Measurements from ENCODE around the gene ARHGAP4. TPM values are rescaled to one million over a fixed set of nuclear protein-coding genes. Genes with fewer than 3 reads are reported as not detected.

The ARHGAP4 gene
- total RNA-seq, 1 donor = 199 TPM

DNA sequence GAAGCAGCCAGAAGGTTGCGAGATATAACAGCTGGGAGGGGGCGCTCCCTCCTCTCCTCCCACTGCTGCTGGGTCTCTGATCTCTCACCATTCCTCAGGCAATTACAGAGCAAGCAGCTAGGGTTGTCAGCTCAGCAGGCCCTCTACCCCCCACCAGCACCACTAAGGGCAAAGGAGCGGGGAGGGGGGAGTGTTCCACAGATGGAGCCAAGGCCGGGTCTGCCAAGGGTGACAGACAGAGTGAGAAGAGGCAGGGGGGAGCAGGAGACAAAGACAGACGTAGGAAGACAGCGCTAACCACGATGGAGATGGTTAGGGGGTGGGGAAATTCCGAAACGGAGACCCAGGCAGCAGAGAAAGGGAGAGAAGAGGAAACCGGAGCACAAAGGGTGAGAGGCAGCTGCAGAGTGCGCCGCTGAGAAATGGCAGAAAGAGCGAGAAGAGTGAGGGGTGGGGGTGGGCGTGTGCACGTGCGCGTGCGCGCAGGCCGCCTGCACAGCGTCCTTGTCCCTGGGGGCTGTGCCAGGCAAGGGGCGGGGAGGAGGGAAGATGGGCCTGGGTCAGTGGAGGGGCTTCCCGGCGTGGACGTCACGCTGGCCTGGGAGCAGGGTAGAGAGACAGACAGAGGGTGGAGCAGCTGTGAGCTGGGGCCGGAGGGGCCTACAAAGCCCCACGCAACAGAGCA, 47.0 kb downstream of the ARHGAP4 start:
- Histone ChIP-seq H3K4me3 (ENCODE audit: low read length) (no peak overlapping the region), H3K9me3 (ENCODE audit: low read depth, low read length) (no peaks in the 10 kb centered on the region), H3K4me1 (ENCODE audit: insufficient read depth, low read length) (peaks cover 3% of the 10 kb centered on the region), H3K27me3 (ENCODE audit: insufficient read depth, low read length) (peaks cover 5% of the 10 kb centered on the region)

DNA sequence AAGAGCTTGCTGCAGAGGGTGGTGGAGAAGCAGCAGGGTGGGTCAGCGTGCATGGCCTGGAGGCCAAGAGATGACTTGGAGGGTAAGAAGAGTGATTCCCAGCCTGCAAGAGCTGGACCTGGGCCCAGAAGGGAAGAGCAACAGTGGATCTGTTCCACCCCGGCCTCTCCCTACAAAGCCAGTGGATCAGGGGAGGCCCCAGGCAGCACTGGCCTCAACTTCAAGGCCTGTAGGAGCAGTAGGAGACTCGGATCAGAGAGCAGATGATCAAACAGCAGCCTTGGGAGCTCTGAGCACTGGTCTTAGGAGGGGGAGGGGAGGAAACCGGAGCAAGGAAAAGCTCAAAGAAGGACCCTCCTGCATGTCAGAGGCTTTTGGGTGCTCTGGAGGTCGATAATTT, 47.7 kb downstream of the ARHGAP4 start:
- no peak overlapping the region for H3K4me3 ChIP-seq (ENCODE audit: low read length)
- no peaks in the 10 kb centered on the region for H3K27me3 ChIP-seq (ENCODE audit: insufficient read depth, low read length)
- H3K9me3 ChIP-seq (ENCODE audit: low read depth, low read length) = no peaks in the 10 kb centered on the region
- peaks cover 3% of the 10 kb centered on the region for H3K4me1 ChIP-seq (ENCODE audit: insufficient read depth, low read length)

GRCh38 chrX:153877571-153878261, 48.3 kb downstream of the ARHGAP4 start:
- Histone ChIP-seq H3K9me3 (ENCODE audit: low read depth, low read length) (no peaks in the 10 kb centered on the region), H3K27me3 (ENCODE audit: insufficient read depth, low read length) (no peaks in the 10 kb centered on the region), H3K4me3 (ENCODE audit: low read length) (no peak overlapping the region)

GRCh38 chrX:153876112-153876491, 50.0 kb downstream of the ARHGAP4 start:
- no peaks in the 10 kb centered on the region for H3K27me3 ChIP-seq (ENCODE audit: insufficient read depth, low read length)
- no peaks in the 10 kb centered on the region for H3K9me3 ChIP-seq (ENCODE audit: low read depth, low read length)
- peaks cover 3% of the 10 kb centered on the region for H3K4me1 ChIP-seq (ENCODE audit: insufficient read depth, low read length)
- H3K4me3 ChIP-seq (ENCODE audit: low read length) = no peak overlapping the region

More at GRCh38 chrX:153877571-153878261, 48.3 kb downstream of the ARHGAP4 start:
- H3K4me1 ChIP-seq (ENCODE audit: insufficient read depth, low read length) = peaks cover 3% of the 10 kb centered on the region

DNA sequence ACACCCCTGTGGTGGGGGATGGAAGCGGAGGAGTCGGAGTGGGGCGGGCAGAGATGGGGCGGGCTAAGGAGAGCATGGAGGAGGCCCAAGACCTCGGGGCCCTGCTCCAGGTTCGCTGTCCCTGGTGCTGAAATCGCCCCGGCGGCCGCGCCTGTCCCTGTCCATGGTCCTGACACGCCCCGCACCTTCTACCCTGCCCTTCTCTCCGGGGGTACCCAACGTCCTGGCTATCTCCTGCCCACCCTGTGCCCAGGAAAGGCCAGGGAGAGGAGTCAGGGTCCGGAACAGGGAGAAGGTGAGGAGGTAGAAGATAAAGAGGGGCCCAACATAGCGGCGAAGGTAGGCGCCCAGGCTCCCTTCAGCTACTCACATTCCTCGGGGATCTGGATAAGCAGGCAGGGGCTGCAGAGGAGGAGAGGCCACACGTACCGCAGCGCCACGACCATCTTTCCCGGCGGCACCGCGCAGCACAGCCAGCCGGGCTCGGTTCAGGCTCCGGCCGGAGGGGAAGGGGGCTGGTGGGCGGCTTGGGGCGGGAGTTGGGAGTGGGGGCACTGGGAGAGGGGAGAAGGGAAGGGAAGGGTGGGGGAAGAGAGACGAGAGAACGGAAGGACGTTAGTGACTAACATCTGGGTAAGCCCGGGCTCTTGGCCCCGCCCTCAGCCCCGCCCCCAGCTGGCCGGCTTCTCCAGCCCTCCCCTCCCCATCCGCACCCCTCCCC, 50.5 kb downstream of the ARHGAP4 start:
- H3K4me1 ChIP-seq (ENCODE audit: insufficient read depth, low read length) = peaks cover 3% of the 10 kb centered on the region
- H3K27me3 ChIP-seq (ENCODE audit: insufficient read depth, low read length) = no peaks in the 10 kb centered on the region

DNA sequence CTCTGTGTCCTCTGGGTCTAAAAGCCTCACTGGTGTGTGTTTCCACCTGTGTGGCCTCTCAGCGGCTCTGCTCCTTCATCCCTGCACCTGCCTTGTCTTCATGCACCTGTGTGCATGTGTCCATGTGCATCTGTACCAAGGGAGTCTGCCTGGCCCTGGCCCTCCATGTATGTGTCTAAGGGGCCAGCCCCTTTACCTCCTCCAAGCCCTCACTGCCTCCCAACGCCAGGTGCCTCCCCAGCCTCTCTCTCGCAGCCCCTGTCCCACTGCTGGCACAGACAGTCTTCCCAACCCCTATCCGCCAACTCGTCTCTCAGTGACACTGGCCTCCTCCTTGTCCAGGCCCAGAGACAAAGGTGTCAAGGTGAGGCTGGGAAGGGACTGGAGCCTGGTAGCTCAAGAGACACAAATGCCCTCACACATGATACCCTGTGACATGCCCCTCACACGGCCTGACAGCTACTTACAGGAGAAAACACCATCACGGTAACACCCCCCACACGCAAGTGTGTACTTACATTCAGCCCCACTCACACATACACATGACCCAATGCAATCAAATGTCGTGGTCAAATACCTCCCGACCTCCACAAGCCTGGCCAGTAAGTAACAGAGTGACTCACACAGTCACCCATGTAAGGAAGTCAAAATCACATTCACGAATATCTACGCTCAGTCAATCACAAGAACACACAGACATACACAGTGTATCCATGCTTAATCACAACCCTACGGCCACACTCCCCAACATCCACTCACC, 51.5 kb downstream of the ARHGAP4 start:
- H3K27me3 ChIP-seq (ENCODE audit: insufficient read depth, low read length) = no peaks in the 10 kb centered on the region
- H3K4me3 ChIP-seq (ENCODE audit: low read length) = no peak overlapping the region
- H3K4me1 ChIP-seq (ENCODE audit: insufficient read depth, low read length) = peaks cover 3% of the 10 kb centered on the region
- H3K9me3 ChIP-seq (ENCODE audit: low read depth, low read length) = no peaks in the 10 kb centered on the region

More for the DNA sequence above, 50.5 kb downstream of the ARHGAP4 start:
- H3K4me3 ChIP-seq (ENCODE audit: low read length) = no peak overlapping the region
- H3K9me3 ChIP-seq (ENCODE audit: low read depth, low read length) = no peaks in the 10 kb centered on the region

- H3K4me1 ChIP-seq (ENCODE audit: insufficient read depth, low read length) = peaks cover 3% of the 10 kb centered on the region
- H3K4me3 ChIP-seq (ENCODE audit: low read length) = no peak overlapping the region
- no peaks in the 10 kb centered on the region for H3K27me3 ChIP-seq (ENCODE audit: insufficient read depth, low read length)
- no peaks in the 10 kb centered on the region for H3K9me3 ChIP-seq (ENCODE audit: low read depth, low read length)
These were observed 52.0 kb downstream of the ARHGAP4 start for GRCh38 chrX:153874085-153874365.

GRCh38 chrX:153873282-153874084, 52.6 kb downstream of the ARHGAP4 start:
- H3K9me3 ChIP-seq (ENCODE audit: low read depth, low read length) = no peaks in the 10 kb centered on the region

DNA sequence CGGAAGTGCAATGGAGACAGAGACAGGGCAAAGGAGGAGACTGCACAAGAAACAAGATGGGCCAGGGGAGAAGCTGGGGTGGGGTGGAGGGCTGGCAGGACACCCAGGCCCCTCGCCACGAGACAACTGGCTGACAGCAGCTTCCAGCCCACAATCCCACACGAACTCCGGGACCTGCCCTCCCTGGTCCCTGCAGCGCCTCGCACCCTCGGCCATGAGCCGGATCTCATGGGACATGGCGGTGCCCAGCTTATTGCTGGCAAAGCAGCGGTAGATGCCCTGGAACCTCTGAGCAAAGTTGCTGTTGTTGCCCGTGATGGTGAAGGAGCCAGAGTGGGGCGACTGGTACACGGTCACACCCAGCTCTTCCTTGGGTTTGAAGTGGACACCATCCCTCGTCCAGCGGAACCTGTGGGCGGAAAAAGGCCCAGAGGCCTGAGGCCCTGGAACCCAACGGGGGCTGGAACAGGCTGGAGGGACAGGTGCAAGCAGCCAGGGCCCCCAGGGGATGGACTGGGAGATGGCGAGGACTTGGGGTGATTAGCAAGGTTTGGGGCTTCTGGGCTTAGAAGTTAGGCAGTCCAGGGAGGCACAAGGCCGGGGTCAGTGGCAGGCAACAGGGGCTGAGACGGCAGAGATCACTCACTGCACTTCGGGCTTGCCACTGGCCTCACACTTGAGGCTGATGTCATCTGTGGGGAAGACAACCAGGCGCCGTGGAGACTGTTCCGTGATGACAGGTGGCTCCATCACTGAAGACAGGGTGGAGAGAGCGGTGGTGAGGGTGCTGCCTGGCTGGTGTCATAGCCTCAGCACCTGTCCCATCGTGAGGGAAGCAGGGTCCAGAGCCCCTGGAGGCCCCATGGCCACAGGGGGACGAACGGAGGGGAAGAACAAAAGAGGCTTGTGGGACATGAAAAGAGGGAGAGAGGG, 53.9 kb downstream of the ARHGAP4 start:
- H3K9me3 ChIP-seq (ENCODE audit: low read depth, low read length) = no peaks in the 10 kb centered on the region
- H3K4me1 ChIP-seq (ENCODE audit: insufficient read depth, low read length) = no peaks in the 10 kb centered on the region
- H3K27me3 ChIP-seq (ENCODE audit: insufficient read depth, low read length) = no peaks in the 10 kb centered on the region
- H3K4me3 ChIP-seq (ENCODE audit: low read length) = no peak overlapping the region

More at GRCh38 chrX:153873282-153874084, 52.6 kb downstream of the ARHGAP4 start:
- Histone ChIP-seq H3K4me3 (ENCODE audit: low read length) (no peak overlapping the region), H3K27me3 (ENCODE audit: insufficient read depth, low read length) (no peaks in the 10 kb centered on the region), H3K4me1 (ENCODE audit: insufficient read depth, low read length) (no peaks in the 10 kb centered on the region)

DNA sequence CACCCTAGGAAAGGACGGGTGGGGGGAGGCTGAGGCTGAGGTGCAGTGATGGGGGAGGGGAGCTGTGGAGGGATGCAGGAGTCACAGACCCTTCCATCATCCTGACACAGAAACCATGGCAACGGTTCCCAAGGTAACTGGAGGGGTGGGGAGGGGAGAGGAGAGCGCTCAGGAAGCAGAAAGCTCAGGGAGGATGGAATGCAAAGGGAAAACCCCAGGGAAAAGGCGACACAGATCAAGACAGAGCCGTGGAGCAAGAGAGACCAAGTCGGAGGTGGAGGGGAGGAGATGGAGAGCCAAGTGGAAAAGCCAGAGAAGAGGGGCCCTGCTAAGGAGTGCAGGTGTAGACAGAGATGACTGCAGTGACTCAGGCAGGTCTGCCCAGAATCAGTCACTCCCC, 54.6 kb downstream of the ARHGAP4 start:
- no peaks in the 10 kb centered on the region for H3K27me3 ChIP-seq (ENCODE audit: insufficient read depth, low read length)
- H3K4me3 ChIP-seq (ENCODE audit: low read length) = no peak overlapping the region
- no peaks in the 10 kb centered on the region for H3K9me3 ChIP-seq (ENCODE audit: low read depth, low read length)
- H3K4me1 ChIP-seq (ENCODE audit: insufficient read depth, low read length) = no peaks in the 10 kb centered on the region

DNA sequence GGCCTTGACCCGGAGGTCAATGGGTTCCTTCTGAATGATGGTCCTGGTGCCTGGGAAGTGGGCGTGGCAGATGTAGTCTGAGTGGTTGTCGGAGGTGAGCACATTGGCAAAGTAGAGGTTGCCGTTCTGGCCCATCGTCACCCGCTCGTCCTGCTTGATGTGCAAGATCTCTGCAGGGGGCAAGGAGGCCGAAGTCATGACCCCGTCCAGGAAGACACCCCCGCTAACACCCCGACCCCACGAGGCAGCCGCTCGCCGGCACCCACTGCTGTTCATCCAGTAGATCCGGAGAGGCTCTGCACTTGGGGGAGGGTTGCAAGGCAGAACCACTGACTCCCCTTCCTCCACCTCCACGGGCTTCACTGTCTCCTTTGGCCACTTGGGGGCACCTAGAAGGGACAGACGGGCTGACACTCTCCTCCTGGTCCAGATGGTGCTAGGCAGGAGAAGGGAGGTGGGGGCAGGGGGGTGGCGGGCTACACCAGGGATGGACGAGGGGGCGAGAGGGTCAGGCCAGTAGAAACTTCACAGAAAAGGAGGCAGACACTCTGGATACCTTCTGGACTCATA, 55.2 kb downstream of the ARHGAP4 start:
- H3K4me3 ChIP-seq (ENCODE audit: low read length) = no peak overlapping the region
- H3K9me3 ChIP-seq (ENCODE audit: low read depth, low read length) = no peaks in the 10 kb centered on the region
- H3K27me3 ChIP-seq (ENCODE audit: insufficient read depth, low read length) = no peaks in the 10 kb centered on the region
- H3K4me1 ChIP-seq (ENCODE audit: insufficient read depth, low read length) = no peaks in the 10 kb centered on the region

- Histone ChIP-seq H3K9me3 (ENCODE audit: low read depth, low read length) (no peaks in the 10 kb centered on the region), H3K27me3 (ENCODE audit: insufficient read depth, low read length) (no peaks in the 10 kb centered on the region), H3K4me3 (ENCODE audit: low read length) (no peak overlapping the region), H3K4me1 (ENCODE audit: insufficient read depth, low read length) (no peaks in the 10 kb centered on the region)
These were observed 55.8 kb downstream of the ARHGAP4 start for GRCh38 chrX:153870288-153870690.

GRCh38 chrX:153869473-153870287, 56.4 kb downstream of the ARHGAP4 start:
- Histone ChIP-seq H3K4me3 (ENCODE audit: low read length) (no peak overlapping the region), H3K27me3 (ENCODE audit: insufficient read depth, low read length) (no peaks in the 10 kb centered on the region)

More at GRCh38 chrX:153869473-153870287, 56.4 kb downstream of the ARHGAP4 start:
- H3K9me3 ChIP-seq (ENCODE audit: low read depth, low read length) = no peaks in the 10 kb centered on the region
- no peaks in the 10 kb centered on the region for H3K4me1 ChIP-seq (ENCODE audit: insufficient read depth, low read length)
